Measurements from ENCODE around the gene C1GALT1. TPM values are rescaled to one million over a fixed set of nuclear protein-coding genes. Genes with fewer than 3 reads are reported as not detected.
"Not testable (repeated sequence)": the region's sequence is repeated elsewhere in the genome, so short reads cannot be mapped to it uniquely, and the experiment has no call there.

C1GALT1 gene
- total RNA-seq, 1 experiment from 2014 or later: 55.9 TPM

DNA sequence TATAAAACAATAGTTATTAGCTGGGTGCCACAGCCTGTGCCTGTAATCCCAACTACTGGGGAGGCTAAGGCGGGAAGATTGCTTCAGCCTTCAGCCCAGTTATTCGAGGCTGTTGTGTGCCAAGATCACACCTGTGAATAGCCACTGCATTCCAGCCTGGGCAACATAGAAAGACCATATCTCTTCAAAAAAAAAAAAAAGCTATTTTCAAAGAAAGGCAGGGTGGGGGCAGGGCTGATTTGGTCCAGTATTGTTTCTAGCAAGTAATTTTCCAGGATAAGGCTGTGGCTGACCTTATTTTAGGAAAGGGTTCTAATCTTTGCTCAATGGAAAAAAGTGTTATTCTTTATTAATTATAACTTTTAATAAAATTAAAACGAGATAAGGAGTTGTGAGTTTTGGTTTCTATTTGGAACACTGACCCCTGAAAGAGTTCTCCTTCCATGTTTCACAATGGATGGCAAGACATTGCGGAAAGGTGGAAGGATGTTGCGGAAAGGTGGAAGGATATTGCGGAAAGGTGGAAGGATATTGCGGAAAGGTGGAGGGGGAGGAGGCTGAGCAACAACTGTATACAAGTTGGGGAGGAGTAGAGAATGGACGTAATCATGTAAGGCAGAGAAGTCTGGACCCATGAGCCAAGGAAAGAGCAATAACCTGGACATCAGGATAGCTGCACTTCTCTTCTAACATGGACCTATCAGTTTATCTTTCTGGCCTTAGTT lies 1.5 kb upstream of the C1GALT1 start:
- no peaks in the 10 kb centered on the region for H3K36me3 ChIP-seq (replicated peaks; ENCODE audit: control insufficient read depth, insufficient read depth, low read length)
- DNase-seq: no peak
- no peaks in the 10 kb centered on the region for H3K27me3 ChIP-seq (ENCODE audit: control insufficient read depth, insufficient read depth, low read length)
- H3K4me3 ChIP-seq (ENCODE audit: insufficient read depth, low read depth, low read length): no peak overlapping the region

DNA sequence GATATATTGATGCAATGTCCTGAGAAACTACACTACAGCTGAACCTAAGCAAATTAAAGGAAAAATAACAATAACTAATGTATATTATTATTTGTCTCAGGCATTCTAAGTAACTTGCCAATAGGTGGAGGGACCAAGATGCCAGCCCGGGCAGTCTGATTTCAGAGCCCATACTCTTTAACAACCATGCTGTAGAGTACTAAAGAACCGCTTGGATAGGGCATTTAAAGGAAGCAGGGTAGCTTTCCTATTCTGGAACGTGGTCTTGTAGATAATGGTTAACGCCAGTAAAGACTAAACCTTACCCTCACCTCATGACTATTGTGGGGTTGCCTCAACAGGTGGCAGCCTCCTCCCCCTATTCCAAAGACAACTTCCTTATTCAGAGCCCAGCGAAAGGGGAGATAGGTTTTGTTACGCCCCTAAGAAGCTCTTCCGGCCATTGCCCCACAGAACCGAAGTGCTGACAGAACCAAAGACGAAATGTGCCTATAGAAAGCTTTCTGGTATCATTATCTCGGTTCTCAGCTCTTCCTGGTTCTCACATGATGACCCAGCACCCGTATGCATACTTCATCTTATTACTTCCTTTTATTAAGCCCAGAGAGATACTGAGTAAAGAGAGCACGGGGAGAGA lies 707 bp upstream of the C1GALT1 start:
- Histone ChIP-seq H3K36me3 (replicated peaks; ENCODE audit: control insufficient read depth, insufficient read depth, low read length) (no peaks in the 10 kb centered on the region), H3K27me3 (ENCODE audit: control insufficient read depth, insufficient read depth, low read length) (no peaks in the 10 kb centered on the region), H3K4me3 (ENCODE audit: insufficient read depth, low read depth, low read length) (peak overlapping the region; percentile 81)
- DNase-seq: peak; percentile 49

DNA sequence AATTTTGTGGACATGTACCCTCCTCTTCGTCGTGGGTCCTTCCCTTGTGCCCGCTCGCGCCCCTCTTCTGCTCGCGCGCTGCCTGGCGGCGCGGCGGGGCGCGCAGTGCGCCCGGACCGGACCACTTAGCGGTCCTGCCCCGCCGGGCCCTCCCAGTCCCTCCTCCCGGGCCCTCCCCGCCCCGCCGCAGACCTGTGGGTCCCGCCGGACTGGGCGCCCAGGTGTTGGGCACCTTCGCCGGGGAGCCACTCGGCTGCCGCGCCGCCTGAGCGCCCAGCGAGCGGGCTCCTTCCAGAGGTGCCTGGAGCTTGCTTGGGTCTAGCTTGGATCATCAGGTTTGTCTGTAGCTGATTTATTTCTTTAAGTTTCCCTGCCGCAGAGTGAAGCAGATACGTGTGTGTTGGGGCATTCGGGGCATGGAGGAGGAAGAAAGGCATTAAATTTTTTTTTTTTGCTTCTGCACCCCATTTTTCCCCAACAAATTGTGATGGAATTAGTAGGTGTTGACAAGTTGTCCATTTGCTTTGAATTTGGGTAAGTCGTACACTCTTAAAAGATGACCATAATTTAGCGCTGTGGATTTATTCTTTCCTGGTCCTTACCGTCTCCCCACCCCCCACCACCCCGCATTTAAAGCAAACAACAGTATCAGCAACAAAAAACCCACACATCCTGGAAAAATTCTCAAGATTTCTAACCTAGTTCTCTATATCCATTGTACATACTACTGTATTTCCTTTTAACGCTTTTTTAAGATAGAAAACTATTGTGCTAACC lies 905 bp downstream of the C1GALT1 start:
- peak; percentile 70 for DNase-seq
- no peaks in the 10 kb centered on the region for H3K36me3 ChIP-seq (replicated peaks; ENCODE audit: control insufficient read depth, insufficient read depth, low read length)
- peak overlapping the region; percentile 99 for H3K4me3 ChIP-seq (ENCODE audit: insufficient read depth, low read depth, low read length)
- no peaks in the 10 kb centered on the region for H3K27me3 ChIP-seq (ENCODE audit: control insufficient read depth, insufficient read depth, low read length)

GRCh38 chr7:7183838-7184463 lies 1.6 kb downstream of the C1GALT1 start:
- H3K27me3 ChIP-seq (ENCODE audit: control insufficient read depth, insufficient read depth, low read length): no peaks in the 10 kb centered on the region
- H3K36me3 ChIP-seq (replicated peaks; ENCODE audit: control insufficient read depth, insufficient read depth, low read length): no peaks in the 10 kb centered on the region
- DNase-seq: no peak
- peak overlapping the region; percentile 99 for H3K4me3 ChIP-seq (ENCODE audit: insufficient read depth, low read depth, low read length)

GRCh38 chr7:7185371-7185989 lies 3.1 kb downstream of the C1GALT1 start:
- no peak for DNase-seq
- H3K4me3 ChIP-seq (ENCODE audit: insufficient read depth, low read depth, low read length): no peak overlapping the region
- H3K27me3 ChIP-seq (ENCODE audit: control insufficient read depth, insufficient read depth, low read length): no peaks in the 10 kb centered on the region
- H3K36me3 ChIP-seq (replicated peaks; ENCODE audit: control insufficient read depth, insufficient read depth, low read length): peaks cover 2% of the 10 kb centered on the region; the same call in 1 of the 2 replicates

GRCh38 chr7:7188091-7188490 lies 5.7 kb downstream of the C1GALT1 start:
- H3K4me3 ChIP-seq (ENCODE audit: insufficient read depth, low read depth, low read length): no peak overlapping the region
- H3K27me3 ChIP-seq (ENCODE audit: control insufficient read depth, insufficient read depth, low read length): no peaks in the 10 kb centered on the region
- peaks cover 2% of the 10 kb centered on the region; the same call in 1 of the 2 replicates for H3K36me3 ChIP-seq (replicated peaks; ENCODE audit: control insufficient read depth, insufficient read depth, low read length)
- DNase-seq: no peak

DNA sequence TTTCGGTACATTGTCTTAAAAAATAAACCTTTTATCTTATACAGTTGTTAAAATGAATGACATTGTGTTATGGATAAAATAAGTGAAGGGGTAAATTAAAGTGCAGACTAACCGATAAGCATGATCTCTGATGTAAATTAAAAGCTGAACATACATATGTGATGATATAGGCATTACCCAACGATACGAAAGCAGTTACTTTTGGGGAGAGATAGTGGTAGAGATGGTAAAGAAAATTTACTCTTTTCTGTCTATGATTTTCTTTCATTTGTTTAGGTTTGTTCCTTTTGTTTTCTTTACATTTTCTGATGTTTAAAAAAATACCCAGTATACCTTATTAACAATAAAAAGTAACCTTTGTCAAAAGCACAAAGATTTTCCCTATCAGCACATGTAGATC lies 6.4 kb downstream of the C1GALT1 start:
- DNase-seq: no peak
- Histone ChIP-seq H3K4me3 (ENCODE audit: insufficient read depth, low read depth, low read length) (no peak overlapping the region), H3K27me3 (ENCODE audit: control insufficient read depth, insufficient read depth, low read length) (no peaks in the 10 kb centered on the region), H3K36me3 (replicated peaks; ENCODE audit: control insufficient read depth, insufficient read depth, low read length) (peaks cover 2% of the 10 kb centered on the region; the same call in 1 of the 2 replicates)

GRCh38 chr7:7190142-7190541 lies 7.8 kb downstream of the C1GALT1 start:
- H3K36me3 ChIP-seq (replicated peaks; ENCODE audit: control insufficient read depth, insufficient read depth, low read length): peaks cover 2% of the 10 kb centered on the region; the same call in 1 of the 2 replicates
- no peaks in the 10 kb centered on the region for H3K27me3 ChIP-seq (ENCODE audit: control insufficient read depth, insufficient read depth, low read length)
- no peak for DNase-seq
- no peak overlapping the region for H3K4me3 ChIP-seq (ENCODE audit: insufficient read depth, low read depth, low read length)

DNA sequence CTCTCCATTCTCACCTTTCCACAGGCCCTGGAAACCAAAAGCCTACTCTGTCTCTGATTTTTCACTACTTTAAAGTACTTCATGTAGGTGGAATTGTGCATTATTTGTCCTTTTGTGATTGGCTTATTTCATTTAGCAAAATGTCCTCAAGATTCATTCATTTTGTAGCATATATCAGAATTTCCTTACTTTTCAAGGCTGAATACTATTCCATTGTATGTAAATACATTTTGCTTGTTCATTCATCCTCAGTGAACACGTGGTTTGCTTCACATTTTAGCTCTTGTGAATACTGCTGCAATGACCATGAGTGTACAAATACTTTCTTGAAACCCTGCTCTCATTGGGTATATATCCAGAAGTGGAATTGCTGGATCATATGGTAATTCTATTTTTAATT lies 8.8 kb downstream of the C1GALT1 start:
- Histone ChIP-seq H3K27me3 (ENCODE audit: control insufficient read depth, insufficient read depth, low read length) (no peaks in the 10 kb centered on the region), H3K4me3 (ENCODE audit: insufficient read depth, low read depth, low read length) (no peak overlapping the region), H3K36me3 (replicated peaks; ENCODE audit: control insufficient read depth, insufficient read depth, low read length) (peaks cover 2% of the 10 kb centered on the region; the same call in 1 of the 2 replicates)
- no peak for DNase-seq

GRCh38 chr7:7192798-7193788 lies 10.7 kb downstream of the C1GALT1 start:
- not testable (repeated sequence) for H3K27me3 ChIP-seq (ENCODE audit: control insufficient read depth, insufficient read depth, low read length); DNase-seq; H3K4me3 ChIP-seq (ENCODE audit: insufficient read depth, low read depth, low read length); H3K36me3 ChIP-seq (replicated peaks; ENCODE audit: control insufficient read depth, insufficient read depth, low read length)

DNA sequence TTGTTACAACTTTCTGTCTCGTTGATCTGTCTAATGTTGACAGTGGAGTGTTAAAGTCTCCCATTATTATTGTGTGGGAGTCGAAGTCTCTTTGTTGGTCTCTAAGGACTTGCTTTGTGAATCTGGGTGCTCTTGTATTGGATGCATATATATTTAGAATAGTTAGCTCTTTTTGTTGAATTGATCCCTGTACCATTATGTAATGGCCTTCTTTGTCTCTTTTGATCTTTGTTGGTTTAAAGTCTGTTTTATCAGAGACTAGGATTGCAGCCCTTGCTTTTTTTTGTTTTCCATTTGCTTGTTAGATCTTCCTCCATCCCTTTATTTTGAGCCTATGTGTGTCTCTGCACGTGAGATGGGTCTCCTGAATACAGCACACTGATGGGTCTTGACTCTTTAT lies 17.2 kb downstream of the C1GALT1 start:
- not testable (repeated sequence) for DNase-seq; H3K4me3 ChIP-seq (ENCODE audit: insufficient read depth, low read depth, low read length); H3K36me3 ChIP-seq (replicated peaks; ENCODE audit: control insufficient read depth, insufficient read depth, low read length); H3K27me3 ChIP-seq (ENCODE audit: control insufficient read depth, insufficient read depth, low read length)

DNA sequence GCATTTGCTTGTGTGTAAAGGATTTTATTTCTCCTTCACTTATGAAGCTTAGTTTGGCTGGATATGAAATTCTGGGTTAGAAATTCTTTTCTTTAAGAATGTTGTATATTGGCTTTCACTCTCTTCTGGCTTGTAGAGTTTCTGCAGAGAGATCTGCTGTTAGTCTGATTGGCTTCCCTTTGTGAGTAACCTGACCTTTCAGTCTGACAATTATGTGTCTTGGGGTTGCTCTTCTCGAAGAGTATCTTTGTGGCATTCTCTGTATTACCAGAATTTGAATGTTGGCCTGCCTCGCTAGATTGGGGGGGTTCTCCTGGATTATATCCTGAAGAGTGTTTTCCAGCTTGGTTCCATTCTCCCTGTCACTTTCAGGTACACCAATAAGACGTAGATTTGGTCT lies 17.9 kb downstream of the C1GALT1 start:
- H3K4me3 ChIP-seq (ENCODE audit: insufficient read depth, low read depth, low read length); DNase-seq; H3K36me3 ChIP-seq (replicated peaks; ENCODE audit: control insufficient read depth, insufficient read depth, low read length); H3K27me3 ChIP-seq (ENCODE audit: control insufficient read depth, insufficient read depth, low read length): not testable (repeated sequence)

DNA sequence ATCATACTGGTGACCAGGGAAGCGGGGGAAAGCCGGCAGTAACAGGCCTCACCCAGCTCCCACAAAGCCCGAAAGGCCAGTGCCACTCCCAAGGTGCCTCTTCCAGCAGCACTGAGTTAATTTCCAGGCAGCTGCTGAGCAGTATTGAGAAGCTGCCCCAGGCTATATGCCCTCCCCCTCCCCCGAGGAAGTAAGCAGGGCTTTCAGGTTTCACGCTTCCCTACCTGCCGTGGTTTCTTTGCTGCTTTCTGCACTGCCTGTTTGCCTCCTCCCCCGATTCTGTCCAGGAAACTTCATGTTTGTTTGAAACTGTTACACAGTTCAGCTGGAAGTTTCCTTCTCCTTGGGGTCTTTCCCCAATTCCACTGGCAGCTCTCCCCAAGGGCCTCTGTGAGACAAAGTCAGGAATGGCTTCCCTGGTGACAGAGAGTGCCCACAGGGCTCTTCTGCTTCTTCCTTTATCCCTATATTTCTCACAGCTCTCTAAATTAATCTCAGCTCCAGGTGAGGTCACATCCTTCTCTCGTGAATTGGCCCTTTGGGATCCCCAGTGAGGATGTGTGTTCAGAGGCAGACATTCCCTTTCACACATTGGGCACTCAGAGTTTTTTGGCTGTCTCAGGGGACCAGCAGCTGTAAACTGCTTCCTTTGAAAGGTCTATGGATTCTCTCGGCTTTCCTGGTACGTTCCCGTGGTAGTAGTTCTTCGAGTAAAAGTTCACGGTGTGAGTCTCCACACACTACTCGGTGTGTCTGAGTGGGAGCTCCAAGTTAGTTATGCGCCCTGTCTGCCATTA lies 19.4 kb downstream of the C1GALT1 start:
- Histone ChIP-seq H3K36me3 (replicated peaks; ENCODE audit: control insufficient read depth, insufficient read depth, low read length) (no peaks in the 10 kb centered on the region), H3K4me3 (ENCODE audit: insufficient read depth, low read depth, low read length) (no peak overlapping the region), H3K27me3 (ENCODE audit: control insufficient read depth, insufficient read depth, low read length) (no peaks in the 10 kb centered on the region)
- no peak for DNase-seq

All from H7 (cell line).